H9 (cell line): ENCODE results near the gene RFNG. TPM values are rescaled to one million over a fixed set of nuclear protein-coding genes. Genes with fewer than 3 reads are reported as not detected.
A peak's percentile ranks its signal among the peaks of the same experiment; 100 is the strongest.

Experiments used
- DNase-seq: peaks from one replicate; pipeline ENCODE4 v3.0.0-alpha.2; 2017
- H2AFZ ChIP-seq: one replicate; pipeline ENCODE4 v1.6.1; 2013; ENCODE audit warnings: mild to moderate bottlenecking, low read length, control low read depth, moderate library complexity
- H2AK5ac ChIP-seq: 2 replicates; pipeline ENCODE4 v1.6.1; 2013; ENCODE audit warnings: low read length, control low read depth, mixed read lengths; ENCODE audit not compliant: insufficient read length
- H2BK120ac ChIP-seq: one replicate; pipeline ENCODE4 v1.6.1; 2013; ENCODE audit warnings: low read depth, mild to moderate bottlenecking, low read length, control low read depth, inconsistent platforms; ENCODE audit not compliant: poor library complexity, severe bottlenecking
- H2BK12ac ChIP-seq: 2 replicates; pipeline ENCODE4 v1.6.1; 2013; ENCODE audit warnings: low read length, control low read depth, mixed read lengths, low read depth; ENCODE audit not compliant: insufficient read length
- H2BK15ac ChIP-seq: 2 replicates; pipeline ENCODE4 v1.6.1; 2013; ENCODE audit warnings: low read depth, low read length, control low read depth
- H2BK20ac ChIP-seq: one replicate; pipeline ENCODE4 v1.6.1; 2013; ENCODE audit warnings: low read depth, mild to moderate bottlenecking, low read length, control low read depth, inconsistent platforms; ENCODE audit not compliant: poor library complexity, severe bottlenecking
- H2BK5ac ChIP-seq: 2 replicates; pipeline ENCODE4 v1.6.1; 2013; ENCODE audit warnings: low read length, control low read depth, mixed read lengths; ENCODE audit not compliant: insufficient read length
- H3K14ac ChIP-seq: 2 replicates; pipeline ENCODE4 v1.6.1; 2013; ENCODE audit warnings: low read length, control low read depth; ENCODE audit not compliant: insufficient read depth
- H3K18ac ChIP-seq: 2 replicates; pipeline ENCODE4 v1.6.1; 2013; ENCODE audit warnings: low read depth, mild to moderate bottlenecking, mixed read lengths, low read length, control low read depth; ENCODE audit not compliant: insufficient read length
- H3K23ac ChIP-seq: 2 replicates; pipeline ENCODE4 v1.6.1; 2013; ENCODE audit warnings: low read length, control low read depth, mixed read lengths, low read depth; ENCODE audit not compliant: insufficient read length
- H3K23me2 ChIP-seq: 2 replicates; pipeline ENCODE4 v1.6.1; 2013; ENCODE audit warnings: low read depth, mild to moderate bottlenecking, mixed read lengths, low read length, control low read depth; ENCODE audit not compliant: insufficient read length, poor library complexity, severe bottlenecking
- H3K27ac ChIP-seq: 2 replicates; pipeline ENCODE4 v1.5.1; 2013; ENCODE audit warnings: low read length, control low read depth, mixed read lengths, low read depth; ENCODE audit not compliant: insufficient read length
- H3K27me3 ChIP-seq: 2 replicates; pipeline ENCODE4 v1.6.1; 2013; ENCODE audit warnings: low read length, control low read depth, inconsistent platforms; ENCODE audit not compliant: insufficient read depth
- H3K4ac ChIP-seq: 2 replicates; pipeline ENCODE4 v1.6.1; 2013; ENCODE audit warnings: low read depth, mild to moderate bottlenecking, control low read depth, inconsistent platforms, low read length, moderate library complexity
- H3K4me1 ChIP-seq: 2 replicates; pipeline ENCODE4 v1.6.1; 2013; ENCODE audit warnings: low read length, control low read depth, inconsistent platforms; ENCODE audit not compliant: insufficient read depth
- H3K4me2 ChIP-seq: 2 replicates; pipeline ENCODE4 v1.6.1; 2013; ENCODE audit warnings: low read length, control low read depth, mixed read lengths; ENCODE audit not compliant: insufficient read length, insufficient read depth
- H3K56ac ChIP-seq: 2 replicates; pipeline ENCODE4 v1.6.1; 2013; ENCODE audit warnings: low read depth, mild to moderate bottlenecking, mixed read lengths, low read length, control low read depth; ENCODE audit not compliant: insufficient read length
- H3K79me1 ChIP-seq: 2 replicates; pipeline ENCODE4 v1.6.1; 2013; ENCODE audit warnings: low read depth, mild to moderate bottlenecking, moderate library complexity, low read length, control low read depth, inconsistent platforms; ENCODE audit not compliant: insufficient read depth, poor library complexity, severe bottlenecking
- H3K79me2 ChIP-seq: 2 replicates; pipeline ENCODE4 v1.6.1; 2013; ENCODE audit warnings: low read length, control low read depth, inconsistent platforms; ENCODE audit not compliant: insufficient read depth
- H3K9ac ChIP-seq: 2 replicates; pipeline ENCODE4 v1.6.1; 2013; ENCODE audit warnings: low read length, control low read depth, mixed read lengths; ENCODE audit not compliant: insufficient read length; ENCODE audit errors: extremely low read depth
- H3K9me3 ChIP-seq: one replicate; pipeline ENCODE4 v1.6.1; 2013; ENCODE audit warnings: low read depth, low read length, inconsistent platforms; ENCODE audit not compliant: control insufficient read depth
- H3T11ph ChIP-seq: one replicate; pipeline ENCODE4 v1.6.1; 2013; ENCODE audit warnings: mild to moderate bottlenecking, low read length, control low read depth, inconsistent platforms
- H4K20me1 ChIP-seq: one replicate; pipeline ENCODE4 v1.6.1; 2013; ENCODE audit not compliant: control insufficient read depth, insufficient read length, insufficient read depth
- H4K5ac ChIP-seq: 2 replicates; pipeline ENCODE4 v1.6.1; 2013; ENCODE audit warnings: low read depth, mild to moderate bottlenecking, mixed read lengths, low read length, control low read depth; ENCODE audit not compliant: insufficient read length
- H4K8ac ChIP-seq: replicated peaks from 2 replicates; pipeline ENCODE4 v1.6.1; 2013; ENCODE audit warnings: low read length, control low read depth, mixed read lengths, low read depth; ENCODE audit not compliant: insufficient read length
- H4K91ac ChIP-seq: 2 replicates; pipeline ENCODE4 v1.6.1; 2013; ENCODE audit warnings: low read depth, mild to moderate bottlenecking, moderate library complexity, mixed read lengths, low read length, control low read depth; ENCODE audit not compliant: insufficient read length
- H3K27ac Mint-ChIP-seq, 3 experiments: 2 replicates in 2 of 3; 3 replicates in 1 of 3; pipeline ENCODE4 v1.8.0; 2020 to 2021; ENCODE audit warnings: mixed read lengths in 3 of 3, mild to moderate bottlenecking in 1 of 3, moderate library complexity in 1 of 3
- H3K27me3 Mint-ChIP-seq: 2 replicates; pipeline ENCODE4 v1.8.0; 2021; ENCODE audit warnings: low read depth, mild to moderate bottlenecking, moderate library complexity, mixed read lengths
- H3K36me3 Mint-ChIP-seq, 3 experiments: 2 replicates in 2 of 3; 3 replicates in 1 of 3; pipeline ENCODE4 v1.8.0; 2020 to 2021; ENCODE audit warnings: low read depth in 3 of 3, mixed read lengths in 3 of 3; ENCODE audit not compliant: insufficient read depth in 1 of 3
- H3K4me1 Mint-ChIP-seq, 2 experiments: 2 replicates each; pipeline ENCODE4 v1.8.0; 2020; ENCODE audit warnings: mixed read lengths in 2 of 2
- H3K4me3 Mint-ChIP-seq, 2 experiments: 2 replicates in 1 of 2; 3 replicates in 1 of 2; pipeline ENCODE4 v1.8.0; 2020 to 2021; ENCODE audit warnings: mild to moderate bottlenecking in 2 of 2, mixed read lengths in 2 of 2, moderate library complexity in 1 of 2
- H3K9me3 Mint-ChIP-seq, 2 experiments: 2 replicates in 1 of 2; 3 replicates in 1 of 2; pipeline ENCODE4 v1.8.0; 2020; ENCODE audit warnings: mild to moderate bottlenecking in 2 of 2, mixed read lengths in 2 of 2, moderate library complexity in 1 of 2
- CTCF ChIP-seq: fragments of 200-600 bp; sonication (generic); conservative IDR thresholded peaks from 3 replicates; pipeline ENCODE4 v1.8.0; 2021; ENCODE audit warnings: antibody characterized with exemption, mild to moderate bottlenecking
- WGBS: extraction: QIAGEN DNeasy Blood & Tissue Kit; methylation state at CpG from one replicate; pipeline ENCODE4 v1.1.7; 2013; ENCODE audit warnings: missing lambda C conversion rate, low lambda C conversion rate, mixed read lengths; ENCODE audit not compliant: insufficient read length; ENCODE audit errors: extremely low coverage; 5-methylcytosine and 5-hydroxymethylcytosine counted together
- total RNA-seq: library from RNA; stranded (reverse); gene quantifications from 2 replicates; pipeline ENCODE4 v1.2.1, GENCODE V29; 2021

The RFNG gene
- total RNA-seq, 1 experiment from 2014 or later, result 34.0 TPM

- no peak overlapping the region for H2AFZ ChIP-seq
- H3K9me3 ChIP-seq, result no peaks in the 10 kb centered on the region
- no peak overlapping the region for H3K27ac ChIP-seq
- no peak overlapping the region for H2BK15ac ChIP-seq
- Mint-ChIP-seq H3K36me3 (peaks cover 6 to 23% (median 21%) of the 10 kb centered on the region in 3 experiments; a peak in 6 of 7 replicates), H3K27ac (peak overlapping the region in 1 of 3 experiments; percentile 83; a peak in 2 of 7 replicates), H3K9me3 (no peaks in the 10 kb centered on the region; a peak in 1 of 5 replicates), H3K4me3 (no peak overlapping the region; a peak in 1 of 5 replicates), H3K27me3 (no peaks in the 10 kb centered on the region; the same call in 1 of the 2 replicates), H3K4me1 (peaks cover 11 to 20% of the 10 kb centered on the region in 2 experiments; a peak in 3 of 4 replicates)
- no peak for DNase-seq
- no peak overlapping the region for H4K5ac ChIP-seq
- no peaks in the 10 kb centered on the region for H3K79me1 ChIP-seq
- H3K18ac ChIP-seq, result no peak overlapping the region
- no peak overlapping the region for H3K56ac ChIP-seq
- H3K14ac ChIP-seq, result no peak overlapping the region
- H2BK20ac ChIP-seq, result no peak overlapping the region
- H2AK5ac ChIP-seq, result no peak overlapping the region
- H3K79me2 ChIP-seq, result no peaks in the 10 kb centered on the region
- no peaks in the 10 kb centered on the region for H3K23me2 ChIP-seq
- no peak overlapping the region for H3K4me2 ChIP-seq
- H3K23ac ChIP-seq, result no peak overlapping the region
- H4K20me1 ChIP-seq, result no peaks in the 10 kb centered on the region
- no peak overlapping the region for H3K4ac ChIP-seq
- no peak for TF ChIP-seq CTCF
- H3K27me3 ChIP-seq, result no peaks in the 10 kb centered on the region
- no peak overlapping the region for H4K91ac ChIP-seq
- no CpG with 5 or more reads among the region's 21 CpGs for WGBS
- no peaks in the 10 kb centered on the region; the same call in 1 of the 2 replicates for H3K4me1 ChIP-seq
- H4K8ac ChIP-seq, result no peak overlapping the region
- no peak overlapping the region for H2BK120ac ChIP-seq
- no peak overlapping the region for H3T11ph ChIP-seq
- H3K9ac ChIP-seq, result no peak overlapping the region
- no peak overlapping the region for H2BK12ac ChIP-seq
- no peak overlapping the region for H2BK5ac ChIP-seq
Observed at GRCh38 chr17:82046903-82047302, 4.7 kb downstream of the RFNG start.
